ENCODE results near the gene SLC25A45.
"Not testable (repeated sequence)": the region's sequence is repeated elsewhere in the genome, so short reads cannot be mapped to it uniquely, and the experiment has no call there.

DNA sequence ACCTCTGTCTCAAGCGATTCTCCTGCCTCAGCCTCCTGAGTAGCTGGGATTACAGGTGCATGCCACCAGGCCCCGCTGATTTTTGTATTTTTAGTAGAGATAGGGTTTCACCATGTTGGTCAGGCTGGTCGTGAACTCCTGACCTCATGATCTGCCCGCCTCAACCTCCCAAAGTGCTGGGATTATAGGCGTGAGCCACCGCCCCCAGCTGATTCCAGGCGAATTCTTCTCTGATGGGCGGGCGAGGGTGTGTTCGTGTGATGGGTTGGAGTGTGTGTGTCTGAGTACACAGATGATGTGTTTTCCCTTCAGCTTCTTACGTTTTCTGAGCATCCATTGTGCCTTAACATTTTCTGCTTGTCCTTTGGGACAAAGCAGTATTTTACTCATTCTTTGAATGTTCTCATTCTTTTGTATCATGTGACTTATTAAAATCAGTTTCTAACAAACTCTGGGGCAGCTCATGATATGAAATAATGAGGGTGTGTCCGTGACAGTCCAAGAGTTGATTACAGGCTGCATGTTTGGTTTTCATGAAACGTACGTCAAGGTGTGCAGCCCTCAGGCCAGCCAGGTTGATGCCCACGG lies 30.7 kb upstream of the SLC25A45 start:
- TF ChIP-seq, protein P1, sequence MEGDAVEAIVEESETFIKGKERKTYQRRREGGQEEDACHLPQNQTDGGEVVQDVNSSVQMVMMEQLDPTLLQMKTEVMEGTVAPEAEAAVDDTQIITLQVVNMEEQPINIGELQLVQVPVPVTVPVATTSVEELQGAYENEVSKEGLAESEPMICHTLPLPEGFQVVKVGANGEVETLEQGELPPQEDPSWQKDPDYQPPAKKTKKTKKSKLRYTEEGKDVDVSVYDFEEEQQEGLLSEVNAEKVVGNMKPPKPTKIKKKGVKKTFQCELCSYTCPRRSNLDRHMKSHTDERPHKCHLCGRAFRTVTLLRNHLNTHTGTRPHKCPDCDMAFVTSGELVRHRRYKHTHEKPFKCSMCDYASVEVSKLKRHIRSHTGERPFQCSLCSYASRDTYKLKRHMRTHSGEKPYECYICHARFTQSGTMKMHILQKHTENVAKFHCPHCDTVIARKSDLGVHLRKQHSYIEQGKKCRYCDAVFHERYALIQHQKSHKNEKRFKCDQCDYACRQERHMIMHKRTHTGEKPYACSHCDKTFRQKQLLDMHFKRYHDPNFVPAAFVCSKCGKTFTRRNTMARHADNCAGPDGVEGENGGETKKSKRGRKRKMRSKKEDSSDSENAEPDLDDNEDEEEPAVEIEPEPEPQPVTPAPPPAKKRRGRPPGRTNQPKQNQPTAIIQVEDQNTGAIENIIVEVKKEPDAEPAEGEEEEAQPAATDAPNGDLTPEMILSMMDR (conservative IDR thresholded peaks at IDR 0.05) = not testable (repeated sequence)
- not testable (repeated sequence) for TF ChIP-seq ZFX (IDR thresholded peaks at IDR 0.05)

Measured in C4-2B (cell line).